NCI-H82 (cell line): Measurements from ENCODE around the gene THRSP.
"Not testable (repeated sequence)": the region's sequence is repeated elsewhere in the genome, so short reads cannot be mapped to it uniquely, and the experiment has no call there.

Source experiments
- DNase-seq: peaks from one replicate; lab custom pipeline; 2025; lab: John Stamatoyannopoulos, UW

THRSP gene

DNA sequence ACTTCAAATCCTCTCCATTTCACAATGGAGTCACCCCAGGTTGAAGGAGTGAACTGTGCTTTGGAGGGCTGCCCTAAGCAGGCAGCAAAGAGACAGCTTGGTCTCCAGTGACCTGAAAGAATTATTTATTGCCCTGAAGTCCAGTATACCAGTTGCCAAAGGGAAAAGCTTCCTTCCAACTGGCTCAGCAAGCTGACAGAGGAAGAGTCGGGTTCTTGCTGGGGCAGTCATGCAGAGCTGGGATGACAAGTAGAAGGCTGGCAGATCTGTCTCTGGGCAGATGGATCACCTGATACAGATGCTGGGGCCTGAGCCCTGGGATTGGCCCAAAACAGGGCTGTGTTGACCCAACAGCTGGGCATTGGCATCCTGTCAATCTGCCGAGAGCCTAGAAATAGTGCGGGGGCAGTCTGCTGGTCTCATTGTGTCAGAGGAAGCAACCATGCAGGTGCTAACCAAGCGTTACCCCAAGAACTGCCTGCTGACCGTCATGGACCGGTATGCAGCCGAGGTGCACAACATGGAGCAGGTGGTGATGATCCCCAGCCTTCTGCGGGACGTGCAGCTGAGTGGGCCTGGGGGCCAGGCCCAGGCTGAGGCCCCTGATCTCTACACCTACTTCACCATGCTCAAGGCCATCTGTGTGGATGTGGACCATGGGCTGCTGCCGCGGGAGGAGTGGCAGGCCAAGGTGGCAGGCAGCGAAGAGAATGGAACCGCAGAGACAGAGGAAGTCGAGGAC is at the start of gene THRSP:
TSS of gene THRSP (plus strand) at position 422 of the 742 bp plus-strand sequence. CDS start at position 443, 21 bp downstream.
- DNase-seq = no peak

DNA sequence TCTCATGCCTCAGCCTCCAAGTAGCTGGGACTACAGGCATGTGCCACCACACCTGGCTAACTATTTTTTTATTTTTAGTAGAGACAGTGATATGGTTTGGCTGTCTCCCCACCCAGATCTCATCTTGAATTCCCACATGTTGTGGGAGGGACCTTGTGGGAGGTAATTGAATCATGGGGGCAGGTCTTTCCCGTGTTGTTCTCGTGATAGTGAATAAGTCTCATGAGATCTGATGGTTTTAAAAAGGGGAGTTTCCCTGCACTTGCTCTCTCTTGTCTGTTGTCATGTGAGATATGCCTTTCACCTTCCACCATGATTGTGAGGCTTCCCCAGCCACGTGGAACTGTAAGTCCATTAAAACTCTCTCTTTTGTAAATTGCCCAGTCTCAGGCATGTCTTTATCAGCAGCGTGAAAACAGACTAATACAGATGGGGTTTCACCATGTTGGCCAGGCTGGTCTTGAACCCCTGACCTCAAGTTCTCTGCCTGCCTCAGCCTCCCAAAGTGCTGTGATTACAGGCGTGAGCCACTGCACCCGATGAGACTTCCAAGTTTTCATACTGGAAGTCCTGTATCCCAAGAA is 48.6 kb upstream of the THRSP start:
- DNase-seq = not testable (repeated sequence)

DNA sequence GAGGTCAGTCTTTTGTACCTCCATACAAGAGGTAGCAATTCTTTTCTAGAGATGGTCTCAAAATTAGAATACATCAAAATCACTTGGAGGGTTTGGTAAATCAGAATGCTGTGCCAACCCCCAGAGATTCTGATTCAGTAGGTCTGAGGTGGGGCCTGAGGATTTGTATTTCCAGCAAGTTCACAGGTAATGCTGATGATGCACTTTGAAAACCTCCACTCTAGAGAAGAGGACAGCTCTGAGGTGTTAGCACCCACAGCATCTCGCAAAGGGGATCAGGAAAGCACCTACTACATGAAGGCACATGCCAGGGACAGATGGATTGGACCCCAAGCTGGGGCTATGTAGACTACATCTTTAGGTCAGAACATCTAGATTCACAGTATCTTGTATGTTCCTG is 47.8 kb upstream of the THRSP start:
- no peak for DNase-seq

GRCh38 chr11:78019808-78020207 is 43.9 kb upstream of the THRSP start:
- DNase-seq = no peak

DNA sequence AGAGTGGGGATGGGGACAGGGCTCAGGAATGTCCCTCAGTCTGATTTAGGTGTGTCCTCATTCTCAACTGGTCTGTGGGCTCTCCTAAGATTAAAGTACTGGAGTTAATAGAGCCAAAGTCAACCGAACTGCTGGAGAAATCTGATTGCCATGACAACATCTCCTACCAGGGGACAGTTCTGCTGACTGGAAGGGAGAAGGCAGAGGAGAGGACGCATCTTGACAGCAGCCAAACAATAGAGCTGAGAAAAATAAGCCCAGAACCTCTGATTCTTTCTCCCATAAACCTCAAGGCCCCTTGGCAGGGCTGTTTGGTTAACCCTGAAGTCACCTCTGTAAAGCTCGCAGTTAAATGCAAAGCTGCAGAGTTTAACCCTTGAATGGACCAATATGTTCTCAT is 43.4 kb upstream of the THRSP start:
- no peak for DNase-seq

DNA sequence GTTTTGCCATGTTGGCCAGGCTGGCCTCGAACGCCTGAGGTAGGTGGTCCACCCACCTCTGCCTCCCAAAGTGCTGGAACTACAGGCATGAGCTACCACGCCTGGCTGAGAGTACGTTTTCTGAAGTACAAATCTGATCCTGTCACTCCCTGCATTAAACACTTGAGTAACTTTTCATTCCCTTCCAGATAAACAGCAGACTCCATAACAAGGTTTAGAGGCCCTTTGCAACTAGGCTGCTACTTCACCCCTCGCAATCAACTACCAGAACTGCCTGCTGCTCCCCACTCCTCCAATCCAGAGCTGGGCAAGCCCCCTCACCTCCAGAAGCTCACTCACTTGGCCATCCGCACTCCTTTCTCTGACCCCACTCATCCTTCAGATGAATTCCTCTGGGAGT is 42.0 kb upstream of the THRSP start:
- DNase-seq = no peak

- peak; percentile 19 for DNase-seq
Observed at GRCh38 chr11:78022397-78023396, 41.0 kb upstream of the THRSP start, which contains the start of gene KCTD14. KCTD14 (minus strand) TSS chr11:78023276; CDS start chr11:78023249, 27 bp downstream.

DNA sequence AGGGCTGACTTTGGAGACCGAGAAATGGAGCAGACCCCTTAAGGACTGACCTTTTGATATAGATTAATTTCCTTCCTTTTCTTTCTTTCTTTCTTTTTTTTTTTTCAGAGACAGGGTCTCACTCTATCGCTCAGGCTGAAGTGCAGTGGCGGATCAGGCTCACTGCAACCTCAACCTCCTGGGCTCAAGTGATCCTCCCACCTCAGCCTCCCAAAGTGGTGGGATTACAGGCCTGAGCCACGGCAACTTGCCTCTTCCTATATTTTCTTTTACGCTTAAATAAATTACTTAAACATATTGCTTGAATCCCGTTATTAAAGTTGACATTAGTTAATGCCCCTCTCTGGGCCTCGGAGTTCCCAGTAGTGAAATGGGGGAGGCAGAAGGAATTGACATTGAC is 40.2 kb upstream of the THRSP start:
- no peak for DNase-seq

GRCh38 chr11:78025378-78025777 is 38.3 kb upstream of the THRSP start:
- DNase-seq = no peak

DNA sequence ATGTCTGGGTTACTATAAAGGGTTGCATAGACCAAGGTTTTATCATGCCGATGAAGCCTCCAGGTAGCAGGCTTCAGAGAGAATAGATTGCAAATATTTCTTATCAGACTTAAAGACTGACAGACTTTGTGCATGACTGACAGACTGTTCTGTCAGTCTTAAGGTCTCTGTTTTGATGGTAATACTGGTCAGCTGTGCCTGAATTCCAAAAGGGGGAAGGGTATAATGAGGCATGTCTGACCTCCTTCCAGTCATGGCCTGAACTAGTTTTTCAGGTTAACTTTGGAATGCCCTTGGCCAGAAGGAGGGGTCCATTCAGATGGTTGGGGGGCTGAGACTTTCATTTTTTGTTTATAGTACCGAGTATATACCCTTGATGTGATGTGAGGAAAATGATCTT is 35.9 kb upstream of the THRSP start:
- no peak for DNase-seq

- DNase-seq = not testable (repeated sequence)
Observed at GRCh38 chr11:78028423-78028822, 35.2 kb upstream of the THRSP start.

- peak; percentile 64 for DNase-seq
Observed at GRCh38 chr11:78030429-78031325, 33.0 kb upstream of the THRSP start.

GRCh38 chr11:78031629-78032028 is 32.0 kb upstream of the THRSP start:
- DNase-seq = no peak

GRCh38 chr11:78032090-78032489 is 31.6 kb upstream of the THRSP start:
- DNase-seq = no peak

- no peak for DNase-seq
Observed at GRCh38 chr11:78033040-78033439, 30.6 kb upstream of the THRSP start.

- no peak for DNase-seq
Observed at GRCh38 chr11:78034623-78035022, 29.0 kb upstream of the THRSP start.

GRCh38 chr11:78036313-78036712 is 27.3 kb upstream of the THRSP start:
- no peak for DNase-seq

GRCh38 chr11:78037056-78037455 is 26.6 kb upstream of the THRSP start:
- no peak for DNase-seq

DNA sequence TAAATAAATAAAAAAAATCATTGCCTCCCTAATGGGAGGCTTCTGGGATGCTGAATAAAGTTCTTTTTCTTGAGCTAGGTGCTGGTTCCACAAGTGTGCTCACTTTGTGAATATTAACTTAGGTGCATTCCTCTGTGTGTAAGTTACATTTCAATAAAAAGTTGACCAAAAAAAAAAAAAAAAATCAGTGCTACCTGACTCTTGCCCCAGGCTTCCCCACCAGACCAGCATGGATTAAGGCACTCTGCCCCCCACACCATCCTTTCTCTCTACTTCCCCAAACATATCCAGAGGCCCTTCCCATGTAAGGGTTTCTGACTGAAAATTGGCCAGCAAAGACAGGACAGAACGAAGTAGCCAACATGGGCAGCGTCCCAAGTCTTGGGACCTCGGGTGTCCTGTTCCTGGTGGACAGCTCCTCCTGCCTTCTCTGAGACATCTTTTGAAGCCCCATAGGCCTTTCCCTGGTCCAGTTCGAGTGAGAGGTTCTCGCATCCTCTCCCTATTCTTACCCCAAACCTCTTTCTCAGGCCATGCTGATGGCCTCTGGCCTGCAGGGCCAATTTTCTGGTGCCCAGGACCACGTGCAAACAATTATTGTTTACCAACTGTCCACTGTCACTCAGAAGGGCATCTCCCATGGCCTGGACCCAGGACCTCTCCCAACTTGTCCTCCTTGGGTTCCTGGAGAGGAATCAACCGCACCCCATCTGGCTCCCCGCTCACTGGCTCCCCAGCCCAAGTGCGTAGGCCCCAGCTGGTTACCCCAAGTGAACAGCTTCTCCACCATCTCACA is 25.6 kb upstream of the THRSP start:
- no peak for DNase-seq

GRCh38 chr11:78038697-78039313 is 24.9 kb upstream of the THRSP start:
- DNase-seq = no peak
